GM06990 (cell line): ENCODE data around the gene PDCD1LG2.
"Not testable (repeated sequence)": the region's sequence is repeated elsewhere in the genome, so short reads cannot be mapped to it uniquely, and the experiment has no call there.

Source experiments
- DNase-seq: peaks from one replicate; pipeline ENCODE4 v3.0.0-alpha.2; 2011; ENCODE audit not compliant: insufficient read length; ENCODE audit errors: extremely low read depth
- H3K27me3 ChIP-seq: replicated peaks from 2 replicates; pipeline ENCODE4 v1.6.0; 2011; ENCODE audit warnings: low read length; ENCODE audit not compliant: control insufficient read depth, insufficient read depth
- H3K36me3 ChIP-seq: 2 replicates; pipeline ENCODE4 v1.5.1; 2011; ENCODE audit warnings: low read length; ENCODE audit not compliant: control insufficient read depth, insufficient read depth
- H3K4me3 ChIP-seq: replicated peaks from 2 replicates; pipeline ENCODE4 v1.5.1; 2011; ENCODE audit warnings: low read depth, mild to moderate bottlenecking, control low read depth, low read length
- TF ChIP-seq, protein P1 (sequence below): IDR thresholded peaks from 2 replicates; pipeline ENCODE4 v1.5.1; 2011; ENCODE audit warnings: low read length, control low read depth, mild to moderate bottlenecking, inconsistent platforms; ENCODE audit not compliant: insufficient read depth, poor library complexity, severe bottlenecking

PDCD1LG2 gene

DNA sequence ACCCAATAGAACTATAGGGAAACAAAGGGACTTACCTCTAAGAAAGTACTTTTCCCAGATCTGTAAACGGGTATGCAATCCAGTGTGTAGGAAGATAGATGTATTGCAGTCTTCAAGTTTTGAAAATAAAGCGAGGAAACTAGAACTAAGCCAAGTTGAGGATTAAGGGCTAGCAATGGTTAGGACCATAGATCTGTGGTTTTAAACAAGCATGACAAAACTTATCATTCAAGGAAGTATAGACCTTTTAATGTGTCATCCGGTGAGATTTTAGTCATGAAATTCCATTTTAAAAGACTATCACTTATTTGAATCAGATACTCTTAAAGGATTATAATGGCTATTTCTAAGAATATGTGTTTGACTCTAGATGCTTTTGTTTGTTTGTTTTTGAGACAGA, 39.5 kb upstream of the PDCD1LG2 start:
- DNase-seq, result no peak
- no peak overlapping the region for H3K4me3 ChIP-seq
- TF ChIP-seq, protein P1, sequence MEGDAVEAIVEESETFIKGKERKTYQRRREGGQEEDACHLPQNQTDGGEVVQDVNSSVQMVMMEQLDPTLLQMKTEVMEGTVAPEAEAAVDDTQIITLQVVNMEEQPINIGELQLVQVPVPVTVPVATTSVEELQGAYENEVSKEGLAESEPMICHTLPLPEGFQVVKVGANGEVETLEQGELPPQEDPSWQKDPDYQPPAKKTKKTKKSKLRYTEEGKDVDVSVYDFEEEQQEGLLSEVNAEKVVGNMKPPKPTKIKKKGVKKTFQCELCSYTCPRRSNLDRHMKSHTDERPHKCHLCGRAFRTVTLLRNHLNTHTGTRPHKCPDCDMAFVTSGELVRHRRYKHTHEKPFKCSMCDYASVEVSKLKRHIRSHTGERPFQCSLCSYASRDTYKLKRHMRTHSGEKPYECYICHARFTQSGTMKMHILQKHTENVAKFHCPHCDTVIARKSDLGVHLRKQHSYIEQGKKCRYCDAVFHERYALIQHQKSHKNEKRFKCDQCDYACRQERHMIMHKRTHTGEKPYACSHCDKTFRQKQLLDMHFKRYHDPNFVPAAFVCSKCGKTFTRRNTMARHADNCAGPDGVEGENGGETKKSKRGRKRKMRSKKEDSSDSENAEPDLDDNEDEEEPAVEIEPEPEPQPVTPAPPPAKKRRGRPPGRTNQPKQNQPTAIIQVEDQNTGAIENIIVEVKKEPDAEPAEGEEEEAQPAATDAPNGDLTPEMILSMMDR, result no peak

DNA sequence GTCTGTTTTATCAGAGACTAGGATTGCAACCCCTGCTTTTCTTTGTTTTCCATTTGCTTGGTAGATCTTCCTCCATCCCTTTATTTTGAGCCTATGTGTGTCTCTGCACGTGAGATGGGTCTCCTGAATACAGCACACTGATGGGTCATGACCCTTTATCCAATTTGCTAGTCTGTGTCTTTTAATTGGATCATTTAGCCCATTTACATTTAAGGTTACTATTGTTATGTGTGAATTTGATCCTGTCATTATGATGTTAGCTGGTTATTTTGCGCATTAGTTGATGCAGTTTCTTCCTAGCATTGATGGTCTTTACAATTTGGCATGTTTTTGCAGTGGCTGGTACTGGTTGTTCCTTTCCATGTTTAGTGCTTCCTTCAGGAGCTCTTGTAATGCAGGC, 34.7 kb upstream of the PDCD1LG2 start:
- H3K36me3 ChIP-seq, H3K4me3 ChIP-seq, DNase-seq, H3K27me3 ChIP-seq: not testable (repeated sequence)

More for the DNA sequence above, 39.5 kb upstream of the PDCD1LG2 start:
- Histone ChIP-seq H3K36me3 (peaks cover 12% of the 10 kb centered on the region), H3K27me3 (no peaks in the 10 kb centered on the region)

DNA sequence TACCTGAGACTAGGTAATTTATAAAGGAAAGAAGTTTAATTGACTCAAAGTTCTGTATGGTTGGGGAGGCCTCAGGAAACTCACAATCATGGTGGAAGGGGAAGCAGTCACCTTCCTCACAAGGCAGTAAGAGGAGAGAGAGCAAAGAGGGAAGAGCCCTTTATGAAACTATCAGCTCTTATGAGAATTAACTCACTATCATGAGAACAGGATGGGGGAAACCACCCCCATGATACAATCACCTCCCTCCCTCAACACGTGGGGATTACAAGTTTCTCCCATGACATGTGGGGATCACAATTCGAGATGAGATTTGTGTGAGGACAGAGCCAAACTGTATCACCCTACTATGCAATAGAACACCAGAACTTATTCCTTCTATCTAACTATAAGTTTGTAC, 32.1 kb upstream of the PDCD1LG2 start:
- TF ChIP-seq, protein P1, result no peak
- no peak overlapping the region for H3K4me3 ChIP-seq
- no peak for DNase-seq
- H3K27me3 ChIP-seq, result no peaks in the 10 kb centered on the region
- H3K36me3 ChIP-seq, result no peaks in the 10 kb centered on the region

DNA sequence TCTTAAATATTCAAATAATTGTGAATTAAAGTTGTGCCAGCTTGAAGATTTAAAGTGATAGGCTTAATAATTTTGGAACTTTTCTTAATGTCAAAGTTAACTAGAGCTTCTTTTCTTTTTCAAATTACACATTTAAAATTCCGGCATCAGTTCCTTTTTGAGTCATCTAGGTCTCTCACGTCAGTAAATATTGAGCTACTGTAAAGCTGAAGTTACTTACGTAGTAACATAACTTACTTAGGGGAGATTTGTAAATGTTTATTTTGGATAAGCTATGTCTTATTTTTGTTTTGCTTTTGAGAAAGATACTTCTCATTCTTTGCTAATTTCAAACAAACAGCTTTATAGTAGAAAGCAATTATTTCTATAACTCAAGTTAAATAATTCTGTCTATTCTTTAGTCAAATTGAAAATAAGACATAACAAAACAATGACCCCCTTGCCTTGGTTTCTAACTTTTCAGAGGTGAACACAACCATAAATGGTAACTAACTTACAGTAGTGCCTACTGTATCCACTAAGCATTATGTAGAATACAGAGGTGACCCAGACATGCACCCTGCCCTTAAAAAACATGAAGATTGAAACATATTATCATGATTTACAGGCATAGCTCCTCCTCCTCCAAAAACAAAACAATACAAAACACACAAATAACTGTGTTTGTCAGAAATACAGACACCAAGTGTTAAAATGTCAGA, 30.2 kb upstream of the PDCD1LG2 start:
- peak; percentile 43 for DNase-seq
- no peaks in the 10 kb centered on the region for H3K36me3 ChIP-seq
- TF ChIP-seq, protein P1, result no peak
- H3K4me3 ChIP-seq, result no peak overlapping the region
- H3K27me3 ChIP-seq, result no peaks in the 10 kb centered on the region

DNA sequence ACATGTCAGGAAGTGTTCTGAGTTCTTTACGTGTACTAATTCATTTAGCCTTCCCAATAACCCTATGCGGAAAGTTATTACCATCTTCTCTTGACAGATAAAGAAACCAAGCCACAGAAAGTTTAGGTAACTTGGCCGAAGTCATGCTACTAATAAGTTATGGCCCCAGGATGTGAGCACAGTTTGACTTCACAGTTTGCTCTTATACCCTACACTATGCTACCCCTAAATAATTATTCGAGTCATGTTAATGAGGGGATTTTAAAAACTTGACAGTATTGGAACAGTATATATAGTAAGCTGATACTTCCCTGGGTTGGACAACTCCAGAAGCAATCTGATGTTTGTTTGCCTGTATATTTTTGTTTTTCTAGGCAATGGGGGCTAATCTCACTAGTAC, 29.4 kb upstream of the PDCD1LG2 start:
- Histone ChIP-seq H3K27me3 (no peaks in the 10 kb centered on the region), H3K4me3 (no peak overlapping the region), H3K36me3 (no peaks in the 10 kb centered on the region)
- TF ChIP-seq, protein P1, result no peak
- no peak for DNase-seq

DNA sequence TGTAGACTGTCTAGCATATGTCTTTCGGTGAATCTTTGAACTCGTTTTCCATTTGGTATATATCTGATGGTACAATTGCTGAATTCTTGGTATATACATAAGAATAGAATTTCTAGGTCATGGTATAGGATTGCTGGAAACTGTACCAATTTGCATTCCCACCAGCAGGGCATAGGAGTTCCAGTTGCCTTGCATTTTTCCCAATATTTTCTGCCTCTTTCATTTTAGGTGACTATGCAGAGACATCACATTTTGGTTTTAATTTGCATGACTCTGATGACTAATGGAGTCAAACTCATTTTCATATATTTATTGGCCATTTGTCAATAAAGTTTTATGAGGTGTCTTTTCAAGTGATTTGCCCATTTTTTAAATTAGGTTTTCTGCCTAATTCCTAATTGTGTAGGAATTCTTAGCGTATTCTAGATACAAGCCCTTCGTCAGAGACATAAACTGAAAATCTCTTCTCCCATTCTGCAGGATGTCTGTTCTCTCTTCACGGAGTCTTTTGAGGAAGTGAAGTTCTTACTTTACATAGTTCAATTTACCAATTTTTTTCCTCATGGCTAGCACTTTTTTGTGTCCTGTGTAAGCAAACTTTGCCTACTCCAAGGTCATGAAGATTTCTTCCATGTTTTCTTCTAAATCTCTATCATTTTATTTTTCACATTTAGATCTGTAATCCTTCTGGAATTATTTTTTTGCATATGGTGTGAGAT, 28.9 kb upstream of the PDCD1LG2 start:
- no peak overlapping the region for H3K4me3 ChIP-seq
- DNase-seq, result no peak
- TF ChIP-seq, protein P1, result no peak

More for the DNA sequence above, 28.9 kb upstream of the PDCD1LG2 start:
- Histone ChIP-seq H3K27me3 (no peaks in the 10 kb centered on the region), H3K36me3 (no peaks in the 10 kb centered on the region)
